Bronchial epithelial cell (primary cell): Measurements from ENCODE around the gene EXOSC7. TPM values are rescaled to one million over a fixed set of nuclear protein-coding genes. Genes with fewer than 3 reads are reported as not detected.

ENCODE experiments used
- DNase-seq: peaks from one replicate; pipeline ENCODE4 v3.0.0-alpha.2; 2010; ENCODE audit warnings: low read depth
- FAIRE-seq: peaks from 2 replicates; lab custom pipeline; 2011; peaks lifted over from hg19 to GRCh38; lab: Jason Lieb, UNC
- H3K27me3 ChIP-seq: 2 replicates; pipeline ENCODE4 v1.5.1; 2011; ENCODE audit warnings: low read length; ENCODE audit not compliant: control insufficient read depth, insufficient read depth
- H3K36me3 ChIP-seq: 2 replicates; pipeline ENCODE4 v1.5.1; 2011; ENCODE audit warnings: low read length; ENCODE audit not compliant: control insufficient read depth, insufficient read depth
- H3K4me3 ChIP-seq: 2 replicates; pipeline ENCODE4 v1.5.1; 2011; ENCODE audit warnings: mild to moderate bottlenecking, low read depth, low read length, control low read depth
- CTCF ChIP-seq: IDR thresholded peaks from 2 replicates; pipeline ENCODE4 v1.5.1; 2011; ENCODE audit warnings: mild to moderate bottlenecking, moderate library complexity, low read length, control low read depth, inconsistent platforms; ENCODE audit not compliant: insufficient read depth, severe bottlenecking
- total RNA-seq: library from RNA; depleted of rRNA; stranded (reverse); fragments of >200 nt; gene quantifications from 2 replicates; pipeline ENCODE4 v1.2.1, GENCODE V29; 2014

The EXOSC7 gene
- total RNA-seq, 1 donor from 2014 or later, result 70.3 TPM

GRCh38 chr3:45001738-45002137 is 25.7 kb downstream of the EXOSC7 start:
- H3K4me3 ChIP-seq, result no peak overlapping the region
- TF ChIP-seq CTCF, result no peak
- H3K36me3 ChIP-seq, result peaks cover 21% of the 10 kb centered on the region
- DNase-seq (no peak), FAIRE-seq (no peak)
- H3K27me3 ChIP-seq, result no peaks in the 10 kb centered on the region

GRCh38 chr3:45002139-45002660 is 26.2 kb downstream of the EXOSC7 start:
- Histone ChIP-seq H3K27me3 (no peaks in the 10 kb centered on the region), H3K36me3 (peaks cover 21% of the 10 kb centered on the region), H3K4me3 (no peak overlapping the region)
- no peak for TF ChIP-seq CTCF
- FAIRE-seq (no peak), DNase-seq (no peak)

- no peak for DNase-seq
- Histone ChIP-seq H3K4me3 (no peak overlapping the region), H3K27me3 (no peaks in the 10 kb centered on the region), H3K36me3 (peaks cover 18% of the 10 kb centered on the region)
- FAIRE-seq, result no peak
- TF ChIP-seq CTCF, result no peak
These were observed 26.7 kb downstream of the EXOSC7 start for GRCh38 chr3:45002720-45003119.

- peaks cover 15% of the 10 kb centered on the region for H3K36me3 ChIP-seq
- no peaks in the 10 kb centered on the region for H3K27me3 ChIP-seq
- FAIRE-seq (no peak), DNase-seq (no peak)
- H3K4me3 ChIP-seq, result no peak overlapping the region
- TF ChIP-seq CTCF, result no peak
These were observed 27.4 kb downstream of the EXOSC7 start for GRCh38 chr3:45003406-45003805.

GRCh38 chr3:45003859-45004258 is 27.8 kb downstream of the EXOSC7 start:
- H3K36me3 ChIP-seq, result peaks cover 14% of the 10 kb centered on the region
- no peak for TF ChIP-seq CTCF
- no peaks in the 10 kb centered on the region for H3K27me3 ChIP-seq
- no peak overlapping the region for H3K4me3 ChIP-seq
- FAIRE-seq (no peak), DNase-seq (no peak)

GRCh38 chr3:45007091-45007490 is 31.0 kb downstream of the EXOSC7 start:
- FAIRE-seq (no peak), DNase-seq (no peak)
- TF ChIP-seq CTCF, result no peak
- H3K4me3 ChIP-seq, result no peak overlapping the region
- no peaks in the 10 kb centered on the region for H3K27me3 ChIP-seq
- H3K36me3 ChIP-seq, result peaks cover 7% of the 10 kb centered on the region
